Measurements from ENCODE around the gene ERG28. TPM values are rescaled to one million over a fixed set of nuclear protein-coding genes. Genes with fewer than 3 reads are reported as not detected.
"Not testable (repeated sequence)": the region's sequence is repeated elsewhere in the genome, so short reads cannot be mapped to it uniquely, and the experiment has no call there.

Gene ERG28
- total RNA-seq, 4 donors from 2014 or later, result 0.26 to 11.2 (median 4.2) TPM

- H3K27me3 ChIP-seq, result no peaks in the 10 kb centered on the region
- no peak overlapping the region for H3K27ac ChIP-seq
- no peaks in the 10 kb centered on the region for H3K9me3 ChIP-seq
- intact Hi-C loops (cut with DNase I; ENCODE audit: low total_unique reads), result no loop called here
- H3K36me3 ChIP-seq, result no peaks in the 10 kb centered on the region
- no peak overlapping the region for H3K4me3 ChIP-seq
- no peaks in the 10 kb centered on the region for H3K4me1 ChIP-seq
- TF ChIP-seq POLR2A (IDR thresholded peaks at IDR 0.05), result no peak
- no peak for TF ChIP-seq CTCF (IDR thresholded peaks at IDR 0.05)
- no peak for DNase-seq
These were observed 55.5 kb downstream of the ERG28 start for GRCh38 chr14:75604979-75605851.

GRCh38 chr14:75602503-75602902 lies 58.2 kb downstream of the ERG28 start:
- Histone ChIP-seq H3K27ac (no peak overlapping the region), H3K4me3 (no peak overlapping the region), H3K36me3 (no peaks in the 10 kb centered on the region), H3K27me3 (no peaks in the 10 kb centered on the region), H3K4me1 (no peaks in the 10 kb centered on the region), H3K9me3 (no peaks in the 10 kb centered on the region)
- intact Hi-C loops (cut with DNase I; ENCODE audit: low total_unique reads), result no loop called here
- no peak for TF ChIP-seq POLR2A (IDR thresholded peaks at IDR 0.05)
- DNase-seq, result no peak

GRCh38 chr14:75601061-75601460 lies 59.6 kb downstream of the ERG28 start:
- H3K4me1 ChIP-seq, H3K27me3 ChIP-seq: not testable (repeated sequence)

GRCh38 chr14:75600100-75600499 lies 60.6 kb downstream of the ERG28 start:
- H3K36me3 ChIP-seq; intact Hi-C loops (cut with DNase I; ENCODE audit: low total_unique reads); H3K4me1 ChIP-seq; H3K4me3 ChIP-seq; H3K27ac ChIP-seq; H3K9me3 ChIP-seq; DNase-seq; H3K27me3 ChIP-seq: not testable (repeated sequence)

More at GRCh38 chr14:75601061-75601460, 59.6 kb downstream of the ERG28 start:
- H3K36me3 ChIP-seq; H3K4me3 ChIP-seq; intact Hi-C loops (cut with DNase I; ENCODE audit: low total_unique reads); H3K9me3 ChIP-seq; H3K27ac ChIP-seq; DNase-seq: not testable (repeated sequence)

Small RNAs within 50 kb of the gene (small RNA-seq; reads per million reads assigned to genes)
- not detected for gene RNA5SP387

Other genes with a start within 250 kb of the ERG28 start
- 10 to 100 TPM; 32.9 to 86.8 (median 50.1) TPM for gene JDP2, start 232.9 kb downstream of the ERG28 start, total RNA-seq
- 1 to 10 TPM in 2 of 4 donors, under 1 TPM in 1, not detected in 1; 0.28 to 6.4 (median 1.3) TPM for gene BATF, start 138.4 kb downstream of the ERG28 start, total RNA-seq
- 10 to 100 TPM in 1 of 4 donors, 1 to 10 TPM in 3; 2.3 to 15.0 (median 3.3) TPM for gene FLVCR2, start 82.3 kb downstream of the ERG28 start, total RNA-seq
- gene TTLL5, start 370 bp upstream of the ERG28 start, total RNA-seq, result 100 to 1,000 TPM in 1 of 4 donors, 10 to 100 TPM in 3; 32.4 to 183 (median 40.6) TPM

All from uterus (tissue), 4 donors.